ENCODE data around the gene TIMM13. TPM values are rescaled to one million over a fixed set of nuclear protein-coding genes. Genes with fewer than 3 reads are reported as not detected.
A peak's percentile ranks its signal among the peaks of the same experiment; 100 is the strongest.

TIMM13 gene
- total RNA-seq, 1 donor from 2014 or later = 132 TPM

GRCh38 chr19:2432131-2432848 is 4.9 kb upstream of the TIMM13 start:
- TF ChIP-seq CTCF (conservative IDR thresholded peaks at IDR 0.05) = no peak
- no peak for DNase-seq (ENCODE audit: extremely low spot score, unreplicated experiment)
- Mint-ChIP-seq H3K27ac (no peak overlapping the region), H3K4me3 (no peak overlapping the region), H3K27me3 (no peaks in the 10 kb centered on the region), H3K36me3 (peaks cover 4% of the 10 kb centered on the region), H3K9me3 (no peaks in the 10 kb centered on the region), H3K4me1 (ENCODE audit: unreplicated experiment) (peaks cover 7% of the 10 kb centered on the region)

- no peak for DNase-seq (ENCODE audit: extremely low spot score, unreplicated experiment)
- Mint-ChIP-seq H3K27ac (no peak overlapping the region), H3K4me1 (ENCODE audit: unreplicated experiment) (peaks cover 7% of the 10 kb centered on the region), H3K9me3 (no peaks in the 10 kb centered on the region), H3K27me3 (no peaks in the 10 kb centered on the region), H3K36me3 (peaks cover 4% of the 10 kb centered on the region), H3K4me3 (no peak overlapping the region)
- TF ChIP-seq CTCF (conservative IDR thresholded peaks at IDR 0.05) = no peak
Observed at GRCh38 chr19:2431318-2432055, 4.1 kb upstream of the TIMM13 start.

GRCh38 chr19:2429917-2430535 is 2.6 kb upstream of the TIMM13 start:
- H3K4me3 Mint-ChIP-seq = peak overlapping the region; percentile 47
- TF ChIP-seq CTCF (conservative IDR thresholded peaks at IDR 0.05) = no peak

GRCh38 chr19:2428756-2429711 is 1.6 kb upstream of the TIMM13 start:
- Mint-ChIP-seq H3K4me1 (ENCODE audit: unreplicated experiment) (peaks cover 7% of the 10 kb centered on the region), H3K27me3 (no peaks in the 10 kb centered on the region), H3K4me3 (no peak overlapping the region), H3K27ac (peak overlapping the region; percentile 31), H3K36me3 (peaks cover 4% of the 10 kb centered on the region), H3K9me3 (no peaks in the 10 kb centered on the region)
- TF ChIP-seq CTCF (conservative IDR thresholded peaks at IDR 0.05) = no peak
- no peak for DNase-seq (ENCODE audit: extremely low spot score, unreplicated experiment)

More at GRCh38 chr19:2429917-2430535, 2.6 kb upstream of the TIMM13 start:
- Mint-ChIP-seq H3K36me3 (peaks cover 4% of the 10 kb centered on the region), H3K27ac (peak overlapping the region; percentile 47), H3K4me1 (ENCODE audit: unreplicated experiment) (peaks cover 7% of the 10 kb centered on the region), H3K9me3 (no peaks in the 10 kb centered on the region), H3K27me3 (no peaks in the 10 kb centered on the region)
- DNase-seq (ENCODE audit: extremely low spot score, unreplicated experiment) = no peak

GRCh38 chr19:2428321-2428690 is 920 bp upstream of the TIMM13 start:
- no peak for DNase-seq (ENCODE audit: extremely low spot score, unreplicated experiment)

More at GRCh38 chr19:2428321-2428690, 920 bp upstream of the TIMM13 start:
- Mint-ChIP-seq H3K9me3 (no peaks in the 10 kb centered on the region), H3K27ac (peak overlapping the region; percentile 99), H3K36me3 (peaks cover 4% of the 10 kb centered on the region), H3K4me1 (ENCODE audit: unreplicated experiment) (peaks cover 7% of the 10 kb centered on the region), H3K27me3 (no peaks in the 10 kb centered on the region), H3K4me3 (peak overlapping the region; percentile 97)
- no peak for TF ChIP-seq CTCF (conservative IDR thresholded peaks at IDR 0.05)
